Brain microvascular endothelial cell (primary cell): Measurements from ENCODE around the gene ERFL.

Experiments used
- DNase-seq: peaks from one replicate; pipeline ENCODE4 v3.0.0-alpha.2; 2020
- H3K27ac ChIP-seq: fragments of 250-450 bp; sonication (Bioruptor Pico); 2 replicates; pipeline ENCODE4 v1.5.1; 2020; ENCODE audit warnings: mild to moderate bottlenecking, moderate library complexity
- H3K27me3 ChIP-seq: fragments of 250-450 bp; sonication (Bioruptor Pico); replicated peaks from 2 replicates; pipeline ENCODE4 v1.5.1; 2020; ENCODE audit warnings: mild to moderate bottlenecking
- H3K36me3 ChIP-seq: fragments of 250-450 bp; sonication (Bioruptor Pico); replicated peaks from 2 replicates; pipeline ENCODE4 v1.5.1; 2020; ENCODE audit warnings: mild to moderate bottlenecking
- H3K4me3 ChIP-seq: 2 replicates; pipeline ENCODE4 v1.5.1; 2011; ENCODE audit warnings: low read depth, mild to moderate bottlenecking, control low read depth, low read length, moderate library complexity
- CTCF ChIP-seq: IDR thresholded peaks from 2 replicates; pipeline ENCODE4 v1.5.1; 2011; ENCODE audit warnings: low read depth, mild to moderate bottlenecking, moderate library complexity, low read length, control low read depth, inconsistent platforms; ENCODE audit errors: missing control alignments
- in situ Hi-C: cut with HindIII; loops from 2 replicates; pipeline ENCODE4 v1.10.0; 2017; ENCODE audit warnings: low sequenced_read_pairs, low pct_ligation_motif_present

ERFL gene

DNA sequence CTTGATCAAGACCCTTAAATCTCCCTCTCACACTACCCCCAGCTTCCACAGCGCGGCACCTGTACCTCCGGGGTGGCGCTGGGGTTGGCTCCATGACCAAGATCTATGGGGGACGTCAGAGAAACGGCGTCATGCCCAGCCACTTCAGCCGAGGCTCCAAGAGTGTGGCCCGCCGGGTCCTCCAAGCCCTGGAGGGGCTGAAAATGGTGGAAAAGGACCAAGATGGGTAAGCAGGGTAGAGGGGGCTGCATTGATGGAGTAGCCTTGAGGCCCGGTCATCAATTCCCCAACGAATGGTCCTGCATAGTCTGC, 59.3 kb downstream of the ERFL start:
- H3K36me3 ChIP-seq: peaks cover 79% of the 10 kb centered on the region

DNA sequence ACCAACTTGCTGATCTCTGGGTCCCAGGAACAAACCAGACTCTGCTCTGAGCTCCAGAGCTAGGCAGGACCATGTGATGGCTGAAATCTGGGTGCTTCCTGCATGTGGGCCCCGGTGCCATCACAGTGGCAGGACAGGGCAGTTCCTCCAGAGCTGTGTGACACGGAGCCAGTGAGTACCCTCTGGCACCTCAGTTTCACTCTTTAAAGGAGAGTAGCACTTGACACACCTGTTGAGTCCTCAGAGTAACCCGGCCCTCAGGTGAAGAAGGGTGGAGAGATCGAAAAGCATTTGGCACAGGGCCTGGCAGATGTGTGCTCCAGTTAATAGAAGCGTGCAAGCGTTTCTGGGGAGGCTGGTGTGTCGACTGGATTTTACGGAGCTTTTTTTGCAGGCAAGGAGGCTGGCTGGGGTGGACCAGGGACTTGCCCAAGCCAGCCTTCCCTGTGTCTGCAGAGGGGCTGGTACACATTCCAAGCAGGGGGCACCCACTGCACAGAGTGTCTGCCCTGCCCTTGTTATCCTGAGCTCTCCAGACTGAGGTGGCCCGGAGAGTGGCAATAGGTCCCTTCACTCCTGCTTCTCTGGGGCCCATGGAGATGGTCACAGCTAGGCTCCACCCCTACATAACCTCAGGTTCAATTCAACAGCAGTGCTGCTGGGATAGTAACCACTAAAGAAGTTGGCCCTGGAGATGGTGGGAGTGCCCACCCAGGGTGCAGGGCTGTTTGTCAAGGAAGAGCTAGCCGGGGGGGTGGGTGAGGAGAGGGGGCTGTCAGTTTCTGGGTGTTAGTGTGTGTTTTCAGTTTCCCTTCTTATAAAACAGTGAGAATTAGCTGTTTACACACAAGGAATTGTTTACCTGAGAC, 59.9 kb downstream of the ERFL start:
- Histone ChIP-seq H3K27me3 (no peaks in the 10 kb centered on the region), H3K4me3 (no peak overlapping the region), H3K36me3 (peaks cover 83% of the 10 kb centered on the region), H3K27ac (no peak overlapping the region)
- DNase-seq: no peak
- in situ Hi-C loops: no loop called here
- no peak for TF ChIP-seq CTCF

More for the DNA sequence above, 59.3 kb downstream of the ERFL start:
- DNase-seq: no peak
- Histone ChIP-seq H3K27ac (no peak overlapping the region), H3K4me3 (no peak overlapping the region), H3K27me3 (no peaks in the 10 kb centered on the region)
- in situ Hi-C loops: no loop called here
- TF ChIP-seq CTCF: no peak

GRCh38 chr19:41866284-41866683, 62.0 kb downstream of the ERFL start:
- in situ Hi-C loops: no loop called here
- TF ChIP-seq CTCF: no peak
- peaks cover 91% of the 10 kb centered on the region for H3K36me3 ChIP-seq

DNA sequence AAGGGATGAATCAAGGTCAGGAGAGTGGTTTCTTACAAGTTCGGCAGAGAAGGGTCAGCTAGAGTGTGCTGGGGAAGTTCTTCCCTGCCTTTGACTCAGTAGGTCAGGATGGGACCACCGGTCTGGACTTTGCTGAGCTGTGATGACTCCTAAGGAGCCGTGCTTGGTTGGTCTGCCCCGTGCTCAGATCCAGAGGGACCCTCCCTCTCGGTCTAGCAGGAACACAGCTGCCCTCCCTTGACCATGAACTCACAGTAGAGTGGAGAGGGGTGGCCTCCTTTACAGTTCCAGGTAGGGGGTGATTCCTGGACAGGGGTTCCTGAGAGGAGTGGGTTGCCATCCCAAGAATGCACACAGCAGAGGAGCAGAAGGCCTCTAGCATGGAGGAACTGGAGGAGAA, 63.9 kb downstream of the ERFL start:
- Histone ChIP-seq H3K36me3 (peaks cover 85% of the 10 kb centered on the region), H3K27ac (no peak overlapping the region), H3K27me3 (no peaks in the 10 kb centered on the region), H3K4me3 (no peak overlapping the region)
- TF ChIP-seq CTCF: no peak
- in situ Hi-C loops: no loop called here
- no peak for DNase-seq

More at GRCh38 chr19:41866284-41866683, 62.0 kb downstream of the ERFL start:
- Histone ChIP-seq H3K4me3 (no peak overlapping the region), H3K27ac (no peak overlapping the region), H3K27me3 (no peaks in the 10 kb centered on the region)
- DNase-seq: no peak

- Histone ChIP-seq H3K4me3 (no peak overlapping the region), H3K27me3 (no peaks in the 10 kb centered on the region), H3K36me3 (peaks cover 75% of the 10 kb centered on the region), H3K27ac (no peak overlapping the region)
- no peak for TF ChIP-seq CTCF
- in situ Hi-C loops: no loop called here
- DNase-seq: no peak
Measured at GRCh38 chr19:41863209-41863931, 64.9 kb downstream of the ERFL start.
